GM23338 (cell line): ENCODE measurements around the gene ANG. TPM values are rescaled to one million over a fixed set of nuclear protein-coding genes. Genes with fewer than 3 reads are reported as not detected.

Source experiments
- ATAC-seq: fragments of 200-7000 bp; cut with Tn5 transposase; 3 replicates; pipeline ENCODE4 v1.9.1; 2020
- DNase-seq: peaks from one replicate; pipeline ENCODE4 v3.0.0-alpha.2; 2015; ENCODE audit warnings: low spot score
- H2AFZ ChIP-seq: fragments of 200-600 bp; sonication (generic); 2 replicates; pipeline ENCODE4 v1.8.0; 2016; ENCODE audit warnings: antibody characterized with exemption, mild to moderate bottlenecking, moderate library complexity
- H3F3A ChIP-seq: fragments of 200-600 bp; sonication (generic); replicated peaks from 2 replicates; pipeline ENCODE4 v1.8.0; 2017; ENCODE audit warnings: antibody characterized with exemption, mixed run types, low read depth
- H3K27ac ChIP-seq: fragments of 200-600 bp; sonication (generic); 2 replicates; pipeline ENCODE4 v1.6.1; 2016; ENCODE audit warnings: low read depth
- H3K27me3 ChIP-seq: fragments of 200-600 bp; sonication (generic); 2 replicates; pipeline ENCODE4 v1.8.0; 2016; ENCODE audit warnings: mild to moderate bottlenecking, mixed run types, moderate library complexity; ENCODE audit not compliant: insufficient read depth
- H3K36me3 ChIP-seq: fragments of 200-600 bp; sonication (generic); 2 replicates; pipeline ENCODE4 v1.8.0; 2016; ENCODE audit warnings: mild to moderate bottlenecking; ENCODE audit not compliant: insufficient read depth
- H3K4me1 ChIP-seq: fragments of 200-600 bp; sonication (generic); 2 replicates; pipeline ENCODE4 v1.8.0; 2016; ENCODE audit warnings: mild to moderate bottlenecking, moderate library complexity; ENCODE audit not compliant: insufficient read depth
- H3K4me2 ChIP-seq: fragments of 200-600 bp; sonication (generic); 2 replicates; pipeline ENCODE4 v1.7.1; 2017; ENCODE audit warnings: mixed run types
- H3K4me3 ChIP-seq: fragments of 200-600 bp; sonication (generic); 2 replicates; pipeline ENCODE4 v1.6.1; 2016; ENCODE audit warnings: mixed run types
- H3K79me2 ChIP-seq: fragments of 200-600 bp; sonication (generic); replicated peaks from 2 replicates; pipeline ENCODE4 v1.8.0; 2017; ENCODE audit warnings: mild to moderate bottlenecking; ENCODE audit not compliant: insufficient read depth
- H3K9me2 ChIP-seq: fragments of 200-600 bp; sonication (generic); 2 replicates; pipeline ENCODE4 v1.8.0; 2017; ENCODE audit not compliant: insufficient read depth
- H4K20me1 ChIP-seq: fragments of 200-600 bp; sonication (generic); replicated peaks from 2 replicates; pipeline ENCODE4 v1.8.0; 2017; ENCODE audit warnings: mild to moderate bottlenecking; ENCODE audit not compliant: insufficient read depth
- H3K27ac Mint-ChIP-seq: 2 replicates; pipeline ENCODE4 v1.8.0; 2020; ENCODE audit warnings: inconsistent platforms, mild to moderate bottlenecking, moderate library complexity, mixed read lengths
- H3K27me3 Mint-ChIP-seq: 3 replicates; pipeline ENCODE4 v1.8.0; 2022; ENCODE audit warnings: low read depth, mild to moderate bottlenecking, moderate library complexity, mixed read lengths, inconsistent platforms; ENCODE audit not compliant: insufficient read depth, poor library complexity
- H3K36me3 Mint-ChIP-seq: 3 replicates; pipeline ENCODE4 v1.8.0; 2021; ENCODE audit warnings: low read depth, mild to moderate bottlenecking, inconsistent platforms, moderate library complexity, mixed read lengths
- H3K4me1 Mint-ChIP-seq: 3 replicates; pipeline ENCODE4 v1.8.0; 2020; ENCODE audit warnings: mild to moderate bottlenecking, inconsistent platforms, mixed read lengths
- H3K4me3 Mint-ChIP-seq: 3 replicates; pipeline ENCODE4 v1.8.0; 2021; ENCODE audit warnings: moderate library complexity, mild to moderate bottlenecking, inconsistent platforms, mixed read lengths
- H3K9me3 Mint-ChIP-seq: 3 replicates; pipeline ENCODE4 v1.8.0; 2020; ENCODE audit warnings: moderate library complexity, mild to moderate bottlenecking, inconsistent platforms, mixed read lengths
- CREB1 ChIP-seq: fragments of 250-450 bp; sonication (Bioruptor Pico); IDR thresholded peaks from 2 replicates; pipeline ENCODE4 v1.5.0; 2020; ENCODE audit warnings: low read depth, mild to moderate bottlenecking, moderate library complexity
- EZH2 ChIP-seq: fragments of 200-600 bp; sonication (generic); IDR thresholded peaks from one replicate; pipeline ENCODE4 v1.8.0; 2017; ENCODE audit warnings: antibody characterized with exemption, mild to moderate bottlenecking, low read depth; ENCODE audit not compliant: unreplicated experiment
- EZH2phosphoT487 ChIP-seq: fragments of 200-600 bp; sonication (generic); IDR thresholded peaks from one replicate; pipeline ENCODE4 v1.8.1; 2018; ENCODE audit warnings: antibody characterized with exemption; ENCODE audit not compliant: unreplicated experiment
- JUNB ChIP-seq: IDR thresholded peaks from one replicate; pipeline ENCODE4 v1.6.1; 2016; ENCODE audit warnings: antibody characterized with exemption; ENCODE audit not compliant: unreplicated experiment
- NANOG ChIP-seq: IDR thresholded peaks from 2 replicates; pipeline ENCODE4 v1.6.1; 2016; ENCODE audit warnings: antibody characterized with exemption, borderline replicate concordance
- POLR2AphosphoS5 ChIP-seq: IDR thresholded peaks from 2 replicates; pipeline ENCODE4 v1.6.1; 2016; ENCODE audit warnings: antibody characterized with exemption, low read depth
- REST ChIP-seq: IDR thresholded peaks from one replicate; pipeline ENCODE4 v1.6.1; 2018; ENCODE audit warnings: antibody characterized with exemption; ENCODE audit not compliant: unreplicated experiment
- STAT1 ChIP-seq: IDR thresholded peaks from one replicate; pipeline ENCODE4 v1.6.1; 2016; ENCODE audit warnings: antibody characterized with exemption; ENCODE audit not compliant: unreplicated experiment
- ZNF114 ChIP-seq: fragments of 250-450 bp; sonication (Bioruptor Pico); IDR thresholded peaks from 2 replicates; pipeline ENCODE4 v1.5.0; 2020; ENCODE audit warnings: mild to moderate bottlenecking, moderate library complexity
- ZNF331 ChIP-seq: fragments of 250-450 bp; sonication (Bioruptor Pico); IDR thresholded peaks from 2 replicates; pipeline ENCODE4 v1.5.0; 2020; ENCODE audit warnings: low read depth, mild to moderate bottlenecking, moderate library complexity
- polyA plus RNA-seq: library from polyadenylated mRNA; unstranded; fragments of >200 nt; fragmentation: Nextera tagmentation; extraction: Ambion mirVana; gene quantifications from 2 replicates; pipeline ENCODE4 v1.2.1, GENCODE V29; 2016
- total RNA-seq: library from RNA; depleted of rRNA; stranded (reverse); fragments of >200 nt; shearing (Covaris generic); gene quantifications from 2 replicates; pipeline ENCODE4 v1.2.3, GENCODE V29; 2014
- TF ChIP-seq, protein P1 (sequence below): IDR thresholded peaks from 2 replicates; pipeline ENCODE4 v1.6.1; 2016; ENCODE audit warnings: antibody characterized with exemption
- TF ChIP-seq, protein P2 (sequence below): fragments of 250-450 bp; sonication (Bioruptor Pico); IDR thresholded peaks from 2 replicates; pipeline ENCODE4 v1.5.0; 2020; ENCODE audit warnings: mild to moderate bottlenecking, moderate library complexity
- TF ChIP-seq, protein P3 (sequence below), 2 experiments: fragments of 200-600 bp in 1 of 2; sonication (generic) in 1 of 2; conservative IDR thresholded peaks; 2 replicates each; pipeline versions ENCODE4 v1.5.1 to v1.6.1; 2016 to 2017; ENCODE audit warnings: antibody characterized with exemption in 2 of 2, low read depth in 2 of 2, mild to moderate bottlenecking in 2 of 2, moderate library complexity in 1 of 2

Gene ANG
- total and polyA plus RNA-seq, 2 experiments from 2014 or later = 2.3 to 3.7 TPM

GRCh38 chr14:20668969-20669368 lies 19.6 kb upstream of the ANG start:
- Mint-ChIP-seq H3K4me1 (peaks cover 5% of the 10 kb centered on the region; the same call in 1 of the 3 replicates), H3K27ac (no peak overlapping the region), H3K27me3 (peaks cover 18% of the 10 kb centered on the region), H3K36me3 (no peaks in the 10 kb centered on the region), H3K9me3 (peaks cover 9% of the 10 kb centered on the region; the same call in 2 of the 3 replicates), H3K4me3 (no peak overlapping the region)
- peaks cover 10% of the 10 kb centered on the region; the same call in 1 of the 2 replicates for H3K27me3 ChIP-seq
- H3K4me1 ChIP-seq = no peaks in the 10 kb centered on the region
- H3K27ac ChIP-seq = no peak overlapping the region
- no peak overlapping the region for H3K4me3 ChIP-seq
- no peaks in the 10 kb centered on the region for H3K79me2 ChIP-seq
- H3K36me3 ChIP-seq = no peaks in the 10 kb centered on the region
- peaks cover 7% of the 10 kb centered on the region; the same call in 1 of the 2 replicates for H3K9me2 ChIP-seq
- no peak for ATAC-seq
- TF ChIP-seq ZNF114 = no peak
- TF ChIP-seq, protein P1, sequence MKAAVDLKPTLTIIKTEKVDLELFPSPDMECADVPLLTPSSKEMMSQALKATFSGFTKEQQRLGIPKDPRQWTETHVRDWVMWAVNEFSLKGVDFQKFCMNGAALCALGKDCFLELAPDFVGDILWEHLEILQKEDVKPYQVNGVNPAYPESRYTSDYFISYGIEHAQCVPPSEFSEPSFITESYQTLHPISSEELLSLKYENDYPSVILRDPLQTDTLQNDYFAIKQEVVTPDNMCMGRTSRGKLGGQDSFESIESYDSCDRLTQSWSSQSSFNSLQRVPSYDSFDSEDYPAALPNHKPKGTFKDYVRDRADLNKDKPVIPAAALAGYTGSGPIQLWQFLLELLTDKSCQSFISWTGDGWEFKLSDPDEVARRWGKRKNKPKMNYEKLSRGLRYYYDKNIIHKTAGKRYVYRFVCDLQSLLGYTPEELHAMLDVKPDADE = no peak
- no peak for TF ChIP-seq ZNF331
- no peak for TF ChIP-seq CREB1 (CRISPR knock-in tag)
- no peak for TF ChIP-seq REST
- no peak for TF ChIP-seq NANOG
- no peak for TF ChIP-seq STAT1
- TF ChIP-seq, protein P2, sequence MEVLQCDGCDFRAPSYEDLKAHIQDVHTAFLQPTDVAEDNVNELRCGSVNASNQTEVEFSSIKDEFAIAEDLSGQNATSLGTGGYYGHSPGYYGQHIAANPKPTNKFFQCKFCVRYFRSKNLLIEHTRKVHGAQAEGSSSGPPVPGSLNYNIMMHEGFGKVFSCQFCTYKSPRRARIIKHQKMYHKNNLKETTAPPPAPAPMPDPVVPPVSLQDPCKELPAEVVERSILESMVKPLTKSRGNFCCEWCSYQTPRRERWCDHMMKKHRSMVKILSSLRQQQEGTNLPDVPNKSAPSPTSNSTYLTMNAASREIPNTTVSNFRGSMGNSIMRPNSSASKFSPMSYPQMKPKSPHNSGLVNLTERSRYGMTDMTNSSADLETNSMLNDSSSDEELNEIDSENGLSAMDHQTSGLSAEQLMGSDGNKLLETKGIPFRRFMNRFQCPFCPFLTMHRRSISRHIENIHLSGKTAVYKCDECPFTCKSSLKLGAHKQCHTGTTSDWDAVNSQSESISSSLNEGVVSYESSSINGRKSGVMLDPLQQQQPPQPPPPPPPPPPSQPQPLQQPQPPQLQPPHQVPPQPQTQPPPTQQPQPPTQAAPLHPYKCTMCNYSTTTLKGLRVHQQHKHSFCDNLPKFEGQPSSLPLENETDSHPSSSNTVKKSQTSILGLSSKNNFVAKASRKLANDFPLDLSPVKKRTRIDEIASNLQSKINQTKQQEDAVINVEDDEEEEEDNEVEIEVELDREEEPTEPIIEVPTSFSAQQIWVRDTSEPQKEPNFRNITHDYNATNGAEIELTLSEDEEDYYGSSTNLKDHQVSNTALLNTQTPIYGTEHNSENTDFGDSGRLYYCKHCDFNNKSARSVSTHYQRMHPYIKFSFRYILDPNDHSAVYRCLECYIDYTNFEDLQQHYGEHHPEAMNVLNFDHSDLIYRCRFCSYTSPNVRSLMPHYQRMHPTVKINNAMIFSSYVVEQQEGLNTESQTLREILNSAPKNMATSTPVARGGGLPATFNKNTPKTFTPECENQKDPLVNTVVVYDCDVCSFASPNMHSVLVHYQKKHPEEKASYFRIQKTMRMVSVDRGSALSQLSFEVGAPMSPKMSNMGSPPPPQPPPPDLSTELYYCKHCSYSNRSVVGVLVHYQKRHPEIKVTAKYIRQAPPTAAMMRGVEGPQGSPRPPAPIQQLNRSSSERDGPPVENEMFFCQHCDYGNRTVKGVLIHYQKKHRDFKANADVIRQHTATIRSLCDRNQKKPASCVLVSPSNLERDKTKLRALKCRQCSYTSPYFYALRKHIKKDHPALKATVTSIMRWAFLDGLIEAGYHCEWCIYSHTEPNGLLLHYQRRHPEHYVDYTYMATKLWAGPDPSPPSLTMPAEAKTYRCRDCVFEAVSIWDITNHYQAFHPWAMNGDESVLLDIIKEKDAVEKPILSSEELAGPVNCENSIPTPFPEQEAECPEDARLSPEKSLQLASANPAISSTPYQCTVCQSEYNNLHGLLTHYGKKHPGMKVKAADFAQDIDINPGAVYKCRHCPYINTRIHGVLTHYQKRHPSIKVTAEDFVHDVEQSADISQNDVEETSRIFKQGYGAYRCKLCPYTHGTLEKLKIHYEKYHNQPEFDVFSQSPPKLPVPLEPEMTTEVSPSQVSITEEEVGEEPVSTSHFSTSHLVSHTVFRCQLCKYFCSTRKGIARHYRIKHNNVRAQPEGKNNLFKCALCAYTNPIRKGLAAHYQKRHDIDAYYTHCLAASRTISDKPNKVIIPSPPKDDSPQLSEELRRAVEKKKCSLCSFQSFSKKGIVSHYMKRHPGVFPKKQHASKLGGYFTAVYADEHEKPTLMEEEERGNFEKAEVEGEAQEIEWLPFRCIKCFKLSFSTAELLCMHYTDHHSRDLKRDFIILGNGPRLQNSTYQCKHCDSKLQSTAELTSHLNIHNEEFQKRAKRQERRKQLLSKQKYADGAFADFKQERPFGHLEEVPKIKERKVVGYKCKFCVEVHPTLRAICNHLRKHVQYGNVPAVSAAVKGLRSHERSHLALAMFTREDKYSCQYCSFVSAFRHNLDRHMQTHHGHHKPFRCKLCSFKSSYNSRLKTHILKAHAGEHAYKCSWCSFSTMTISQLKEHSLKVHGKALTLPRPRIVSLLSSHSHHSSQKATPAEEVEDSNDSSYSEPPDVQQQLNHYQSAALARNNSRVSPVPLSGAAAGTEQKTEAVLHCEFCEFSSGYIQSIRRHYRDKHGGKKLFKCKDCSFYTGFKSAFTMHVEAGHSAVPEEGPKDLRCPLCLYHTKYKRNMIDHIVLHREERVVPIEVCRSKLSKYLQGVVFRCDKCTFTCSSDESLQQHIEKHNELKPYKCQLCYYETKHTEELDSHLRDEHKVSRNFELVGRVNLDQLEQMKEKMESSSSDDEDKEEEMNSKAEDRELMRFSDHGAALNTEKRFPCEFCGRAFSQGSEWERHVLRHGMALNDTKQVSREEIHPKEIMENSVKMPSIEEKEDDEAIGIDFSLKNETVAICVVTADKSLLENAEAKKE (CRISPR knock-in tag) = no peak
- TF ChIP-seq, protein P3, sequence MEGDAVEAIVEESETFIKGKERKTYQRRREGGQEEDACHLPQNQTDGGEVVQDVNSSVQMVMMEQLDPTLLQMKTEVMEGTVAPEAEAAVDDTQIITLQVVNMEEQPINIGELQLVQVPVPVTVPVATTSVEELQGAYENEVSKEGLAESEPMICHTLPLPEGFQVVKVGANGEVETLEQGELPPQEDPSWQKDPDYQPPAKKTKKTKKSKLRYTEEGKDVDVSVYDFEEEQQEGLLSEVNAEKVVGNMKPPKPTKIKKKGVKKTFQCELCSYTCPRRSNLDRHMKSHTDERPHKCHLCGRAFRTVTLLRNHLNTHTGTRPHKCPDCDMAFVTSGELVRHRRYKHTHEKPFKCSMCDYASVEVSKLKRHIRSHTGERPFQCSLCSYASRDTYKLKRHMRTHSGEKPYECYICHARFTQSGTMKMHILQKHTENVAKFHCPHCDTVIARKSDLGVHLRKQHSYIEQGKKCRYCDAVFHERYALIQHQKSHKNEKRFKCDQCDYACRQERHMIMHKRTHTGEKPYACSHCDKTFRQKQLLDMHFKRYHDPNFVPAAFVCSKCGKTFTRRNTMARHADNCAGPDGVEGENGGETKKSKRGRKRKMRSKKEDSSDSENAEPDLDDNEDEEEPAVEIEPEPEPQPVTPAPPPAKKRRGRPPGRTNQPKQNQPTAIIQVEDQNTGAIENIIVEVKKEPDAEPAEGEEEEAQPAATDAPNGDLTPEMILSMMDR (conservative IDR thresholded peaks at IDR 0.05; ENCODE audit: low read depth in 2 of 2) = no peak
- TF ChIP-seq EZH2phosphoT487 = no peak
- no peak for TF ChIP-seq JUNB
- no peak for TF ChIP-seq EZH2
- TF ChIP-seq POLR2AphosphoS5 = no peak
- no peak overlapping the region for H3K4me2 ChIP-seq
- H4K20me1 ChIP-seq = no peaks in the 10 kb centered on the region
- no peak for DNase-seq
- H3F3A ChIP-seq = 0 out of 2 replicates have a peak, but pooled peaks cover 4% of the 10 kb centered on the region
- no peak overlapping the region for H2AFZ ChIP-seq
